BE2C (cell line): ENCODE results near the gene LYPLA2.

ENCODE experiments used
- DNase-seq: peaks from one replicate; pipeline ENCODE4 v3.0.0-alpha.2; 2020
- H3K27me3 ChIP-seq: fragments of 250-450 bp; sonication (Bioruptor Pico); 2 replicates; pipeline ENCODE4 v1.5.1; 2020; ENCODE audit warnings: mild to moderate bottlenecking
- H3K36me3 ChIP-seq: fragments of 250-450 bp; sonication (Bioruptor Pico); 2 replicates; pipeline ENCODE4 v1.5.1; 2020; ENCODE audit warnings: mild to moderate bottlenecking
- H3K4me1 ChIP-seq: fragments of 250-450 bp; sonication (Bioruptor Pico); 2 replicates; pipeline ENCODE4 v1.5.1; 2020
- H3K4me3 ChIP-seq: 2 replicates; pipeline ENCODE4 v1.5.1; 2011; ENCODE audit warnings: low read depth, low read length
- H3K9me3 ChIP-seq: fragments of 250-450 bp; sonication (Bioruptor Pico); 2 replicates; pipeline ENCODE4 v1.5.1; 2020
- CTCF ChIP-seq: IDR thresholded peaks from 2 replicates; pipeline ENCODE4 v1.5.1; 2012; ENCODE audit warnings: mild to moderate bottlenecking, low read depth, low read length

LYPLA2 gene

GRCh38 chr1:23838401-23838866 is 47.5 kb downstream of the LYPLA2 start:
- peak; percentile 68 for DNase-seq
- Histone ChIP-seq H3K9me3 (no peaks in the 10 kb centered on the region), H3K36me3 (no peaks in the 10 kb centered on the region), H3K4me3 (no peak overlapping the region), H3K4me1 (no peaks in the 10 kb centered on the region), H3K27me3 (peaks cover 15% of the 10 kb centered on the region; the same call in 1 of the 2 replicates)
- no peak for TF ChIP-seq CTCF

DNA sequence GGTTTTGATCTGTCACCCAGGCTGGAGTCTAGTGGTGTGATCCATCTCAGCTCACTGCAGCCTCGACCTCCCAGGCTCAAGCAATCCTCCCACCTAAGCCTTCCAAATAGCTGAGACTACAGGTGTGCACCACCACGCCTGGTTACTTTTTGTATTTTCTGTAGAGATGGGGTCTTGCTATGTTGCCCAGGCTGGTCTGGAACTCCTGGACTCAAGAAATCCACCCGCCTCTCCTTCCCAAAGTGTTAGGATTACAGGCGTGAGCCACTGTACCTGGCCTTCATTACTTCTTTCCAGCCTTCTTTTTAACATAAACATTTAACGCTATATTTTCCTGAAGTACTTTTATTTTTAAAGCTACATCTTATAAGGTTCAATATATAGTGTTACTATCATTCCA is 52.7 kb downstream of the LYPLA2 start:
- Histone ChIP-seq H3K36me3 (no peaks in the 10 kb centered on the region), H3K27me3 (peaks cover 18% of the 10 kb centered on the region; the same call in 1 of the 2 replicates), H3K4me1 (no peaks in the 10 kb centered on the region), H3K4me3 (no peak overlapping the region), H3K9me3 (no peaks in the 10 kb centered on the region)
- DNase-seq = no peak
- no peak for TF ChIP-seq CTCF
